K562 (cell line): ENCODE data around the gene TFCP2. TPM values are rescaled to one million over a fixed set of nuclear protein-coding genes. Genes with fewer than 3 reads are reported as not detected.
A peak's percentile ranks its signal among the peaks of the same experiment; 100 is the strongest.

ENCODE experiments used
- BRD4 ChIP-seq: fragments of 200-600 bp; sonication (generic); IDR thresholded peaks from 2 replicates; pipeline ENCODE4 v1.6.1; 2017; ENCODE audit warnings: inconsistent platforms
- DNMT1 ChIP-seq: fragments of 450-650 bp; IDR thresholded peaks from 2 replicates; pipeline ENCODE4 v1.6.1; 2016; ENCODE audit warnings: antibody characterized with exemption, mild to moderate bottlenecking
- ETV1 ChIP-seq: fragments of 450-650 bp; conservative IDR thresholded peaks from 2 replicates; pipeline ENCODE4 v1.6.1; 2016; ENCODE audit warnings: missing genetic modification characterization, control low read depth, low read depth, missing compliant biosample characterization
- HDAC8 ChIP-seq: fragments of 450-650 bp; IDR thresholded peaks from 2 replicates; pipeline ENCODE4 v1.6.1; 2016; ENCODE audit warnings: mild to moderate bottlenecking, missing genetic modification characterization, moderate library complexity, missing compliant biosample characterization
- JUNB ChIP-seq: fragments of 450-650 bp; formaldehyde crosslinking; conservative IDR thresholded peaks from 2 replicates; pipeline ENCODE4 v1.4.0; 2020; ENCODE audit warnings: mild to moderate bottlenecking
- MTA2 ChIP-seq: fragments of 450-650 bp; IDR thresholded peaks from 2 replicates; pipeline ENCODE4 v1.6.1; 2016; ENCODE audit warnings: low read depth
- MTA3 ChIP-seq: fragments of 450-650 bp; formaldehyde crosslinking; IDR thresholded peaks from 2 replicates; pipeline ENCODE4 v1.6.1; 2017; ENCODE audit warnings: mild to moderate bottlenecking, borderline replicate concordance
- MYC ChIP-seq, 2 experiments: fragments of 250-450 bp in 1 of 2; sonication (Bioruptor Pico) in 1 of 2; IDR thresholded peaks; 2 replicates each; pipeline versions ENCODE4 v1.5.1 to v1.6.1; 2012 to 2021; ENCODE audit warnings: low read depth in 2 of 2, borderline replicate concordance in 1 of 2, improper control_type of control experiment in 1 of 2, low read length in 1 of 2, mild to moderate bottlenecking in 1 of 2, moderate library complexity in 1 of 2
- NELFE ChIP-seq: IDR thresholded peaks from 2 replicates; pipeline ENCODE4 v1.6.1; 2011; ENCODE audit warnings: mild to moderate bottlenecking; ENCODE audit not compliant: insufficient read depth, insufficient read length
- PTTG1 ChIP-seq: fragments of 450-650 bp; IDR thresholded peaks from 2 replicates; pipeline ENCODE4 v1.6.1; 2016; ENCODE audit warnings: low read depth, mild to moderate bottlenecking, missing genetic modification characterization, missing compliant biosample characterization
- RBM39 ChIP-seq: fragments of 200-400 bp; formaldehyde crosslinking; optimal IDR thresholded peaks from 2 replicates; pipeline ENCODE3; 2018; ENCODE audit warnings: low read depth, low read length
- SREBF1 ChIP-seq: fragments of 150-350 bp; IDR thresholded peaks from 2 replicates; pipeline ENCODE4 v1.6.1; 2014; ENCODE audit warnings: antibody characterized with exemption, low read depth, low read length, borderline replicate concordance
- STAG1 ChIP-seq: sonication (generic); formaldehyde crosslinking; IDR thresholded peaks from 2 replicates; pipeline ENCODE4 v1.5.0; 2020; ENCODE audit warnings: missing genetic modification reagents, borderline replicate concordance
- TAL1 ChIP-seq: fragments of 450-650 bp; IDR thresholded peaks from 2 replicates; pipeline ENCODE4 v1.6.1; 2016; ENCODE audit warnings: mild to moderate bottlenecking
- TEAD4 ChIP-seq, 2 experiments: sonication (generic) in 1 of 2; formaldehyde crosslinking in 1 of 2; IDR thresholded peaks; 2 replicates each; pipeline versions ENCODE4 v1.6.1 to v1.8.0; 2012 to 2022; ENCODE audit warnings: borderline replicate concordance in 1 of 2, inconsistent platforms in 1 of 2, low read length in 1 of 2, mild to moderate bottlenecking in 1 of 2, missing genetic modification reagents in 1 of 2
- polyA plus RNA-seq, 8 experiments: library from polyadenylated mRNA; depleted of rRNA in 4 of 8; stranded (reverse) in 5 of 8; unstranded in 3 of 8; fragments of >200 nt; fragmentation: Nextera tagmentation in 2 of 8; fragmentation: Illumina TruSeq in 1 of 8; extraction: Ambion mirVana in 2 of 8; extraction: Trizol in 1 of 8; gene quantifications; 2 replicates each; pipeline versions ENCODE4 v1.2.1 to v1.2.3, GENCODE V29; 2011 to 2014; ENCODE audit warnings: inconsistent platforms in 1 of 8, missing spikeins in 1 of 8
- total RNA-seq, 7 experiments: library from RNA; depleted of rRNA in 6 of 7; stranded (reverse); fragments of >200 nt in 6 of 7; fragmentation: Illumina TruSeq in 2 of 7; extraction: Trizol in 2 of 7; gene quantifications; 2 replicates each; pipeline versions ENCODE4 v1.2.1 to v1.2.3, GENCODE V29; 2011 to 2021; ENCODE audit warnings: low replicate concordance in 1 of 7
- TF ChIP-seq, protein P1 (sequence below): fragments of 450-650 bp; formaldehyde crosslinking; IDR thresholded peaks from 2 replicates; pipeline ENCODE4 v1.4.0; 2020; ENCODE audit warnings: mild to moderate bottlenecking, moderate library complexity
- TF ChIP-seq, protein P2 (sequence below): fragments of 250-450 bp; sonication (Bioruptor Pico); IDR thresholded peaks from 2 replicates; pipeline ENCODE4 v1.5.0; 2021
- TF ChIP-seq, protein P3 (sequence below): fragments of 450-650 bp; IDR thresholded peaks from 2 replicates; pipeline ENCODE4 v1.6.1; 2017; ENCODE audit warnings: antibody characterized with exemption
- TF ChIP-seq, protein P4 (sequence below): fragments of 250-450 bp; sonication (Bioruptor Pico); IDR thresholded peaks from 2 replicates; pipeline ENCODE4 v1.5.0; 2021; ENCODE audit warnings: mild to moderate bottlenecking, moderate library complexity

Gene TFCP2
- total and polyA plus RNA-seq, 9 of the 15 experiments (the other 6 are each of a cell fraction or from before 2014, with no cell fraction given), result 8.0 to 38.9 (median 19.3) TPM

DNA sequence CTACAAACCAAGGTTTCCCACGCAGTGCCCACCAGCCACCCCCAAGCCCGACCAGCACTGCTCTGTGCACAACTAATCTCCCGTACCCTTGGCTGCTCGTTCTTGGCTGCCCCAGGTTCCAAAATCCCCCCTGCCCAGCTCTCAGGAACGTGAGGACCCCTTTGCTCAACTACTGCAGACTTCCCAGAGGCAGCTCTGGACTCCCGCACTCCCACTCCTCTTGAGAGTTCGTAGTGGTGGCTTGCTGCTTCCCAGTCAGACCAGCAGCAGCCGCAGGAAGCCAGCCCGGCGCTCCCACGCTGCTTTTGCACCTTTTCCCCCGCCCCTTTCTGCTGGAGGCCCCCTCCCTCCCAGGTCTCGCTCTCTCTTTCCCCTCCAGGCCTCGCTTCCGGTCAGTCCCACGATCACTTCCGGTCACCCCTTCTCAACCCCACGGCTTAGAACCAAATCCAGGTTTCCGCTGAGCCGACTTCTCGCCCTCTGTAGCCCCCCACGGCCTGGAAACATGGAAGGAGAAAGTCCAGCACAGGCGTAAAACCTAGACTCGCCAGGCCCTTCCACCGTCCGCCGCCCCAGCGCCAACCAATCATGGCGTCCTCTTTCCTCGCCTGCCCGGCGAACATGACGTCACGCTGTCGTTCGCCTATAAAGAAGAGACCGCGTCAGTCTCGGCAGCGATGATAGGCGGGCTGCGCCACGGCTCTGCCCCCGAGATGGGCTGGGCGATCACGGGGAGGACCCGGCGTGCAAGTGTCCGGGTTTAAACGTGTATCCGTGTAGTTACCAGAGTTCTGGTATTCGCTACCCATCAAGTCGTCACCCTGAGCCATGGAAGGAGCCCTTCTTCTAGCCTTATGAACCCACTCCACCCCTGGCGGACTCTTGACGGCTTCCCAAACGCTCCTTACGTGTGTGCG, at the start of gene TFCP2 (continued):
- TF ChIP-seq BRD4 (no peak), ETV1 (tag) (peak; percentile 98), STAG1 (CRISPR knock-in tag) (no peak), HDAC8 (tag) (no peak; the same call in 1 of the 2 replicates), TEAD4 (IDR thresholded peaks at IDR 0.05; ENCODE audit: low read length) (no peak), TEAD4 (CRISPR knock-in tag; IDR thresholded peaks at IDR 0.05; ENCODE audit: borderline replicate concordance) (no peak), JUNB (CRISPR knock-in tag) (peak; percentile 78), MYC (IDR thresholded peaks at IDR 0.05; ENCODE audit: low read depth, low read length) (0 out of 2 replicates have a peak, but pooled peaks have one; percentile 59), MYC (CRISPR knock-in tag; IDR thresholded peaks at IDR 0.05; ENCODE audit: borderline replicate concordance, low read depth) (0 out of 2 replicates have a peak, but pooled peaks have one; percentile 44), DNMT1 (no peak), NELFE (no peak), RBM39 (no peak), SREBF1 (peak; percentile 39; the same call in 1 of the 2 replicates), PTTG1 (no peak), TAL1 (no peak), MTA3 (no peak; the same call in 1 of the 2 replicates), MTA2 (no peak)
- TF ChIP-seq, protein P1, sequence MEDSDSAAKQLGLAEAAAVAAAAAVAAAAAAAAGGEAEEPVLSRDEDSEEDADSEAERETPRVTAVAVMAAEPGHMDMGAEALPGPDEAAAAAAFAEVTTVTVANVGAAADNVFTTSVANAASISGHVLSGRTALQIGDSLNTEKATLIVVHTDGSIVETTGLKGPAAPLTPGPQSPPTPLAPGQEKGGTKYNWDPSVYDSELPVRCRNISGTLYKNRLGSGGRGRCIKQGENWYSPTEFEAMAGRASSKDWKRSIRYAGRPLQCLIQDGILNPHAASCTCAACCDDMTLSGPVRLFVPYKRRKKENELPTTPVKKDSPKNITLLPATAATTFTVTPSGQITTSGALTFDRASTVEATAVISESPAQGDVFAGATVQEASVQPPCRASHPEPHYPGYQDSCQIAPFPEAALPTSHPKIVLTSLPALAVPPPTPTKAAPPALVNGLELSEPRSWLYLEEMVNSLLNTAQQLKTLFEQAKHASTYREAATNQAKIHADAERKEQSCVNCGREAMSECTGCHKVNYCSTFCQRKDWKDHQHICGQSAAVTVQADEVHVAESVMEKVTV (CRISPR knock-in tag), result no peak
- TF ChIP-seq, protein P2, sequence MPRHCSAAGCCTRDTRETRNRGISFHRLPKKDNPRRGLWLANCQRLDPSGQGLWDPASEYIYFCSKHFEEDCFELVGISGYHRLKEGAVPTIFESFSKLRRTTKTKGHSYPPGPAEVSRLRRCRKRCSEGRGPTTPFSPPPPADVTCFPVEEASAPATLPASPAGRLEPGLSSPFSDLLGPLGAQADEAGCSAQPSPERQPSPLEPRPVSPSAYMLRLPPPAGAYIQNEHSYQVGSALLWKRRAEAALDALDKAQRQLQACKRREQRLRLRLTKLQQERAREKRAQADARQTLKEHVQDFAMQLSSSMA (CRISPR knock-in tag), result no peak
- TF ChIP-seq, protein P3, sequence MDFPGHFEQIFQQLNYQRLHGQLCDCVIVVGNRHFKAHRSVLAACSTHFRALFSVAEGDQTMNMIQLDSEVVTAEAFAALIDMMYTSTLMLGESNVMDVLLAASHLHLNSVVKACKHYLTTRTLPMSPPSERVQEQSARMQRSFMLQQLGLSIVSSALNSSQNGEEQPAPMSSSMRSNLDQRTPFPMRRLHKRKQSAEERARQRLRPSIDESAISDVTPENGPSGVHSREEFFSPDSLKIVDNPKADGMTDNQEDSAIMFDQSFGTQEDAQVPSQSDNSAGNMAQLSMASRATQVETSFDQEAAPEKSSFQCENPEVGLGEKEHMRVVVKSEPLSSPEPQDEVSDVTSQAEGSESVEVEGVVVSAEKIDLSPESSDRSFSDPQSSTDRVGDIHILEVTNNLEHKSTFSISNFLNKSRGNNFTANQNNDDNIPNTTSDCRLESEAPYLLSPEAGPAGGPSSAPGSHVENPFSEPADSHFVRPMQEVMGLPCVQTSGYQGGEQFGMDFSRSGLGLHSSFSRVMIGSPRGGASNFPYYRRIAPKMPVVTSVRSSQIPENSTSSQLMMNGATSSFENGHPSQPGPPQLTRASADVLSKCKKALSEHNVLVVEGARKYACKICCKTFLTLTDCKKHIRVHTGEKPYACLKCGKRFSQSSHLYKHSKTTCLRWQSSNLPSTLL, result no peak
- TF ChIP-seq, protein P4, sequence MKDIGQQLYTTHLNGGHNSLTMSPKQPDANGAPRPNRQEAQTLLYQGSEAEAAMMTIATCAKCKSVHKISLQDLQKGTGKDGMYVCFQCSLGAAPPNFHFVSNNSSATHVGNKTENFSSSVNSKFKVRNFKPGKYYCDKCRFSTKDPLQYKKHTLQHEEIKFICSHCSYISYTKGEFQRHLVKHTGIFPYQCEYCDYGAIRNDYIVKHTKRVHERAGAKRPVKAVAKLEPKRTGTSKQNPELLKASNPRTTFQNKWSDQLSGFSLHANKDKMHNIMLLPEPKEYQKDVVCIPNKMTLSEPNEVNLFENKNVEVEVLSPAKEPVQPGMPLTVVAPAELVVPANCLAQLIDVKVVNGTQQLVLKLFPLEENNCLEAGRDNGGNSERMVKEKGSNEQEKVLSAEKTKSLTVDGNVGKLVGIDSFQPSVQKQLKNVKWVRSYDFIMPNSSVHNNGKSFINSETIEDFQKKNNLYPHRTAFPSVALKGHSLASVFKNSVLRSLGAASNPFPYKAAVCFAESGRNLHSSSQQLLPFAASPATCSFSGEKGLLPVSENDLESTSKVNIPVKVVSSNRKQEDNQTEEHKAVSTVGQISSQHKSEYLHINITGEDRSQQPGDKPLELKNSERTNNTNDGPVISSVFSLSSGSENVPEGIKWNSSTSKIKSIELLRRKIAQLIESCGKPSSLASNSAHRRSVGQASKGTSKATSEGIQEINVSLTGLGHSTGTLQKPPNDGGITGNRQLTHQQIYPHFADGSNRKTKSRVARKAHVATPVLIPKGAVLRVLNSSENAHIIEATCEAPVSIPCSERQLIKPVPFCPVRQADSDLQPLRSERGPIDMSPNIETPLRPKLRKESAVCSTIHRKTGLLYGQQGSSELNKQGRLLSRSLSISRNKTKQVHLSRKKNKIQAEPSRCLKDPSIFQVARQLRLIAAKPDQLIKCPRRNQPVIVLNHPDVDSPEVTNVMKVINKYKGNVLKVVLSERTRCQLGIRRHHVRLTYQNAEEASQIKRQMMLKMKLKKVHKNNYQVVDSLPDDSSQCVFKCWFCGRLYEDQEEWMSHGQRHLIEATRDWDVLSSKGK, result no peak
